Stimulated activated naive B cell treated with anti-CD40 and anti-IgM and Interleukin-4, amounts not matched to agents 10 μg/mL and 1 μg/mL and 100 μg/mL, for 72 hours (primary cell): ENCODE results near the gene TTC29.
"Not testable (repeated sequence)": the region's sequence is repeated elsewhere in the genome, so short reads cannot be mapped to it uniquely, and the experiment has no call there.

Experiments used
- ATAC-seq, 2 donors: fragments of 150-1000 bp; cut with Tn5 transposase; replicated peaks; 2 replicates each; pipeline ENCODE4 v1.10.0; 2021; ENCODE audit warnings: moderate library complexity in 1 of 2
- DNase-seq: peaks from one replicate; pipeline ENCODE4 v3.0.0; 2021
- H3K27ac Mint-ChIP-seq: one replicate; pipeline ENCODE4 v1.8.0; 2022; ENCODE audit warnings: mild to moderate bottlenecking, mixed read lengths
- H3K27me3 Mint-ChIP-seq, 2 donors: one replicate each; pipeline ENCODE4 v1.8.0; 2022; ENCODE audit warnings: mixed read lengths in 2 of 2
- H3K36me3 Mint-ChIP-seq, 2 donors: one replicate each; pipeline ENCODE4 v1.8.0; 2022; ENCODE audit warnings: mixed read lengths in 2 of 2, mild to moderate bottlenecking in 1 of 2
- H3K4me1 Mint-ChIP-seq, 2 donors: one replicate each; pipeline ENCODE4 v1.8.0; 2022; ENCODE audit warnings: mixed read lengths in 2 of 2, mild to moderate bottlenecking in 1 of 2
- H3K4me3 Mint-ChIP-seq, 2 donors: one replicate each; pipeline ENCODE4 v1.8.0; 2022; ENCODE audit warnings: mild to moderate bottlenecking in 2 of 2, mixed read lengths in 2 of 2, moderate library complexity in 1 of 2
- H3K9me3 Mint-ChIP-seq, 2 donors: one replicate each; pipeline ENCODE4 v1.8.0; 2022; ENCODE audit warnings: mixed read lengths in 2 of 2, mild to moderate bottlenecking in 1 of 2

Gene TTC29

DNA sequence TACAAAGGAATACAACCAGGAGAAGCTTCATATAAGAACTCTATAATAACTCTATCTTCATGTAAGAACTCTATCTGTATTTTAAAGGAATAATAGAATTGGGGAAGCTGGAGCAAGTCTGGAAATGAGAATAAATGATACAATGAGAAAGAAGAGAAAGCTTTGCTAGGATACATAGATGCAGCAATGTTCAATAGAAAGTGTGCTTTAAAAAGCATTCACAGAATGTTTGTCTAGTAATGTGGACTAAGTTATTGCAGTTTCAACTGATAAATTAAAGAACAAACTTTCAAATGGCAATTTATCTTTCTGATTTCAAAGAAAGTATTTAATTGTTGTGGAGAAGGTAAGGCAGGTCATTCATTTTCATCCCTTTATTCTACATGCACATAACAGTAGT is 104.9 kb downstream of the TTC29 start:
- no peak overlapping the region for H3K27ac Mint-ChIP-seq
- ATAC-seq, result no peak
- H3K4me1 Mint-ChIP-seq, result no peaks in the 10 kb centered on the region
- no peaks in the 10 kb centered on the region for H3K27me3 Mint-ChIP-seq
- H3K36me3 Mint-ChIP-seq, result no peaks in the 10 kb centered on the region
- no peak for DNase-seq
- no peak overlapping the region for H3K4me3 Mint-ChIP-seq
- H3K9me3 Mint-ChIP-seq, result no peaks in the 10 kb centered on the region

DNA sequence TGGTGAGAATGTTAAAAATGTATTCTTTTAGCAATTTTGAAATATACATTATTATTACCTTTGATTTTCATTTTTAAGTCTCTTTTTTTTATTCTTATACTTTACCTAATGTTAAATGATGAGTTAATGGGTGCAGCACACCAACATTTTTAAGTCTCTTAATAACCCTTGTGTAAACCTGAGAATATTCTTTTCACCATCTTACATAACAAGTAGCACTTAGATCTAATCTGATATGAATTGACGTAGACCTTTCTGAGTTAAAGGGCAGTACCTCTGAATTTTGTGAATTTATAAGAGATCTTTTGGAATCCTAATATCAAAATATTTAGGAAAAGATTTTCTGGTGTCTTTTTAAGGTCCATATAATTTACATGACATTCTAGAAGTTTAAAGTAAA is 110.6 kb downstream of the TTC29 start:
- DNase-seq (no peak), ATAC-seq (no peak)
- no peaks in the 10 kb centered on the region for H3K9me3 Mint-ChIP-seq
- H3K27me3 Mint-ChIP-seq, result peaks cover 0 to 4% of the 10 kb centered on the region in 2 donors
- H3K36me3 Mint-ChIP-seq, result no peaks in the 10 kb centered on the region
- no peak overlapping the region for H3K4me3 Mint-ChIP-seq
- no peak overlapping the region for H3K27ac Mint-ChIP-seq
- no peaks in the 10 kb centered on the region for H3K4me1 Mint-ChIP-seq

GRCh38 chr4:146834263-146835034 is 111.2 kb downstream of the TTC29 start:
- DNase-seq (no peak), ATAC-seq (no peak)
- Mint-ChIP-seq H3K36me3 (no peaks in the 10 kb centered on the region), H3K27me3 (peaks cover 0 to 4% of the 10 kb centered on the region in 2 donors), H3K4me3 (no peak overlapping the region), H3K9me3 (no peaks in the 10 kb centered on the region), H3K4me1 (no peaks in the 10 kb centered on the region), H3K27ac (no peak overlapping the region)

- H3K27ac Mint-ChIP-seq, result no peak overlapping the region
- peaks cover 0 to 4% of the 10 kb centered on the region in 2 donors for H3K27me3 Mint-ChIP-seq
- ATAC-seq (no peak), DNase-seq (no peak)
- no peak overlapping the region for H3K4me3 Mint-ChIP-seq
- H3K36me3 Mint-ChIP-seq, result no peaks in the 10 kb centered on the region
- no peaks in the 10 kb centered on the region for H3K4me1 Mint-ChIP-seq
- peaks cover 0 to 1% of the 10 kb centered on the region in 2 donors for H3K9me3 Mint-ChIP-seq
Observed at GRCh38 chr4:146833530-146833929, 112.1 kb downstream of the TTC29 start.

DNA sequence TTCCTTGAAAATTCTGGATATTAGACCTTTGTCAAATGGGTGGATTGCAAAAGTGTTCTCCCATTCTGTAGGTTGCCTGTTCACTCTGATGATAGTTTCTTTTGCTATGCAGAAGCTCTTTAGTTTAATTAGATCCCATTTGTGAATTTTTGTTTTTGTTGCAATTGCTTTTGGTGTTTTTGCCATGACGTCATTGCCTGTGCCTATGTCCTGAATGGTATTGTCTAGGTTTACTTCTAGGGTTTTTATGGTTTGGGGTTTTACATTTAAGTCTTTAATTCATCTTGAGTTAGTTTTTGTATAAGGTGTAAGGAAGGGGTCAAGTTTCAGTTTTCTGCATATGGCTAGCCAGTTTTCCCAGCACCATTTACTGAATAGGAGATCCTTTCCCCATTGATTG is 122.7 kb downstream of the TTC29 start:
- H3K27ac Mint-ChIP-seq, H3K4me3 Mint-ChIP-seq, DNase-seq, ATAC-seq, H3K36me3 Mint-ChIP-seq, H3K9me3 Mint-ChIP-seq, H3K4me1 Mint-ChIP-seq, H3K27me3 Mint-ChIP-seq: not testable (repeated sequence)

- no peak for ATAC-seq
Observed at GRCh38 chr4:146814750-146815149, 130.9 kb downstream of the TTC29 start.

DNA sequence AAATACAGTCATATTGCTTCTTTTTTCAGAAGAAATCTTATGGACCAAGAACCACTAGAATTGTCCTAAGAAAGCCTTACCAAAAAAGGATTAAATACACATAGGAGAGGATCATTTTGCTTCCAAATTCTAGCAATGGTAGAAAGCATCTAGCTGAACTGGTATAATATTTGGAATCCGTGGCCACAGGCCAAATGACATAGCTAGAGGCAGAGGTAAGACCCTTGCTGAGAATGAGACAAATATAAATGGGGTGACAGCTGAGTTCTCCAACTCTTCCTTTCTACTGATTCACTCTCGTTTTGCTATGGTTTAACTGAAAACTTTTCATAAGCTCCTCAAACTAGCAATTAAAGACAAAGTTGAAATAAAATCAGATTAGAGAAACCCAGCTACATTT is 150.0 kb downstream of the TTC29 start:
- Mint-ChIP-seq H3K4me3 (no peak overlapping the region), H3K9me3 (no peaks in the 10 kb centered on the region), H3K27ac (no peak overlapping the region), H3K4me1 (no peaks in the 10 kb centered on the region), H3K36me3 (no peaks in the 10 kb centered on the region), H3K27me3 (peaks cover 0 to 7% of the 10 kb centered on the region in 2 donors)
- ATAC-seq, result no peak
- DNase-seq, result no peak

More at GRCh38 chr4:146814750-146815149, 130.9 kb downstream of the TTC29 start:
- Mint-ChIP-seq H3K9me3 (peaks cover 3 to 5% of the 10 kb centered on the region in 2 donors), H3K4me3 (no peak overlapping the region), H3K27ac (no peak overlapping the region), H3K36me3 (no peaks in the 10 kb centered on the region), H3K27me3 (peaks cover 4 to 7% of the 10 kb centered on the region in 2 donors), H3K4me1 (no peaks in the 10 kb centered on the region)
- DNase-seq, result no peak

- Mint-ChIP-seq H3K9me3 (no peaks in the 10 kb centered on the region), H3K36me3 (no peaks in the 10 kb centered on the region), H3K27me3 (no peaks in the 10 kb centered on the region), H3K27ac (no peak overlapping the region), H3K4me1 (no peaks in the 10 kb centered on the region), H3K4me3 (no peak overlapping the region)
- DNase-seq, result no peak
- no peak for ATAC-seq
Observed at GRCh38 chr4:146793727-146794126, 151.9 kb downstream of the TTC29 start.

GRCh38 chr4:146791439-146791838 is 154.2 kb downstream of the TTC29 start:
- no peaks in the 10 kb centered on the region for H3K36me3 Mint-ChIP-seq
- ATAC-seq (no peak), DNase-seq (no peak)
- H3K9me3 Mint-ChIP-seq, result no peaks in the 10 kb centered on the region
- no peak overlapping the region for H3K4me3 Mint-ChIP-seq
- no peaks in the 10 kb centered on the region for H3K27me3 Mint-ChIP-seq
- H3K4me1 Mint-ChIP-seq, result no peaks in the 10 kb centered on the region
- no peak overlapping the region for H3K27ac Mint-ChIP-seq

- no peaks in the 10 kb centered on the region for H3K27me3 Mint-ChIP-seq
- H3K9me3 Mint-ChIP-seq, result no peaks in the 10 kb centered on the region
- ATAC-seq (no peak), DNase-seq (no peak)
- no peaks in the 10 kb centered on the region for H3K4me1 Mint-ChIP-seq
- no peaks in the 10 kb centered on the region for H3K36me3 Mint-ChIP-seq
- no peak overlapping the region for H3K27ac Mint-ChIP-seq
- no peak overlapping the region for H3K4me3 Mint-ChIP-seq
Observed at GRCh38 chr4:146790515-146790914, 155.1 kb downstream of the TTC29 start.

DNA sequence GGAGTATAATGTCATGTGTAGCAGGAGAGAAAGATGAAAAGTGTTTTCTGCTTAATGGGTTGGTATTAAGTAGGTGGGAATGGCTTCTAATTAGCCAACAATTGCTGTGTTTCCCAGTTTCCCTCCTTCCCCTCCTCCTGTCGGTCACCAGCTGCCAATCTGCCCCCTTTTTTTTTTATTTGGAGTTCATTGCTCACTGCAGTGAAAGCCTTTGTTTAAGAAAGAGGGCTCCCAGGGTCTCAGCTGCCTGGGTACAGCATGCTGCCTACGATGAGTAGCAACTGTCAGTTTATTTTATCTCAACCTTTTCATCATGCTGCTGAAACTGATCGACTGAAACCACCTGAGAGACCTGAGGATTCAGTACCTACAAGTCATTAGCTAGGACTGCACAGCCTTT is 157.9 kb downstream of the TTC29 start:
- no peaks in the 10 kb centered on the region for H3K9me3 Mint-ChIP-seq
- DNase-seq, result no peak
- no peak overlapping the region for H3K27ac Mint-ChIP-seq
- no peak for ATAC-seq
- no peaks in the 10 kb centered on the region for H3K36me3 Mint-ChIP-seq
- H3K27me3 Mint-ChIP-seq, result no peaks in the 10 kb centered on the region
- H3K4me3 Mint-ChIP-seq, result no peak overlapping the region
- H3K4me1 Mint-ChIP-seq, result no peaks in the 10 kb centered on the region

DNA sequence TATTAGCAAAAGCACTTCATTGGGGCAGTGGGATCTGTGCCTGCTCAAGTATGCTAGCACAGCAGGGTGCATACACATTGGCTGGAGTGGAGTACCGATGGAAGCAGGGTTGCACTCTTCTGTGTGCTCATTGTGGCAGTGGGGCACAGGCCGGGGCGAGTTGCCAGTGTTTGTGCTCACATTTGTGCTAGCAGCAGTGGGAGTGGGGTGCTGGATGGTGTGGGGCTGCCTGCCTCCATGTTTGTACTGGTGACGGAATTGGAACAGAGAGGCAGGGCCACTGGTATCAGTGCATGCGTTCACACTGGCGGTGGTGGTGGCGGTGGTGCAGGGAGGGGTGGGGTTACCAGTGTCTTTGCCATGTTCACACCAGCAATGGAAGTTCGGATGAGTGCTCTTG is 169.0 kb downstream of the TTC29 start:
- no peak for DNase-seq
- Mint-ChIP-seq H3K4me3 (no peak overlapping the region), H3K9me3 (peaks cover 5 to 6% of the 10 kb centered on the region in 2 donors), H3K4me1 (no peaks in the 10 kb centered on the region), H3K27me3 (no peaks in the 10 kb centered on the region), H3K27ac (no peak overlapping the region), H3K36me3 (no peaks in the 10 kb centered on the region)
- no peak for ATAC-seq

DNA sequence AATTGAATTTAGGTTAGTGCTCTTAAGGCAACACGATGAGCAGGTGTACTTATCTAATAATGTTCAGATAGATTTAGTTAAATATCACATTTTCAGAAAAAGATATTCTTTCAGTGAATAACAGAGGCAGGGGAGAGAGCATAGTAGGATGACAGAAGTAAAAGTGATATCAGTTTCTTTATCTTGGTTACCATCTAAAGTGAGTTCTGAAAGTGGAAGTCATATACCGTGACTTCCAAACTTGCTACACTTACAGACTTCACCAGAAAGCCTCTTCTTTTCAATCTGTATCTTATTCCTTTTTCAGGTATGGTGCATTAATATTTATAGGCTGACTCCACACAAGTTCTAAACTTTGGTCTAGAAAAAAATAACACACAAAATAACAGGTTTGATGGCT is 182.1 kb downstream of the TTC29 start:
- H3K27ac Mint-ChIP-seq, result no peak overlapping the region
- no peak for ATAC-seq
- peaks cover 5 to 10% of the 10 kb centered on the region in 2 donors for H3K9me3 Mint-ChIP-seq
- no peaks in the 10 kb centered on the region for H3K27me3 Mint-ChIP-seq
- H3K4me1 Mint-ChIP-seq, result no peaks in the 10 kb centered on the region
- no peak overlapping the region for H3K4me3 Mint-ChIP-seq
- DNase-seq, result no peak
- no peaks in the 10 kb centered on the region for H3K36me3 Mint-ChIP-seq

DNA sequence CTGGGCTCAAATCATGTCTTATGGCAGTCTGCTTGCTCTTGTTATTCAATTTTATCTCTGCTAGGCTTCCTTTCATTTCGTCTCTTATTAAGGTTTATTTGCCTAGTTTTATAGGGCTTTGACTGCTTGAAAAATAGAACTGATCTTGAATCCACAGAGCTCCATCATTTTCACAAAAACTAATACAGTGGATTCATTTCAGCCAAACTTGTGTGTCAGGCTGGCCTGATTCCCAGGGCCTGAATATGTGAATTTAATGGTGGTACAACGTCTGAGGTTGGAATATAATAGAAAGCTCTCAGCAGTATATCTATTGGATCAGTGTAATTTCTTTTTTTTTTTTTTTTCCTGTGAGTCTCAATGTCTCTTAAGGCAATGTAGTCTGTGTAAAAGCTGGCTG is 183.6 kb downstream of the TTC29 start:
- Mint-ChIP-seq H3K9me3 (peaks cover 5 to 14% of the 10 kb centered on the region in 2 donors), H3K4me1 (no peaks in the 10 kb centered on the region), H3K36me3 (no peaks in the 10 kb centered on the region), H3K27ac (no peak overlapping the region), H3K4me3 (no peak overlapping the region), H3K27me3 (no peaks in the 10 kb centered on the region)
- no peak for ATAC-seq
- DNase-seq, result no peak

DNA sequence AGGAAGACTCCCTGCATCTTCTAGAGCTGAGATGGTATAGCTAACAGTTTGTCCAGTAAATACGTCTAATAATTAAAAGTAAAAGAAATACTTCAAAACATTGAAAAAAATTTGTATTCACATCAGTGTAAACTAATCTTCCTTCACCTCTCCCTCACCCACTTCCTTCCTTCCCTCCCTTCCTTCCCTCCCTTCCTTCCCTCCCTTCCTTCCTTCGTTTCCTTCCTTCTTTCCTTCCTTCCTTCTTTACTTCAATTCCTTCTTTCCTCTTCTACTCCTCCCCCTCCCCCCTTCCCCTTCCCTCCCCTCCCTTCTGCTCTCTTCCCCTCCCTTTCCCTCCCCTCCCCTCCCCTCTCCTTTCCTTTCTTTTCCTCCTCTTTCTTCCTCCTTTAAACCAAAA is 203.2 kb downstream of the TTC29 start:
- Mint-ChIP-seq H3K36me3 (no peaks in the 10 kb centered on the region), H3K9me3 (peaks cover 0 to 6% of the 10 kb centered on the region in 2 donors), H3K4me1 (no peaks in the 10 kb centered on the region)

More for the DNA sequence above, 203.2 kb downstream of the TTC29 start:
- ATAC-seq, result no peak
- H3K27ac Mint-ChIP-seq, result no peak overlapping the region
- DNase-seq, result no peak
- H3K4me3 Mint-ChIP-seq, result no peak overlapping the region
- peaks cover 0 to 6% of the 10 kb centered on the region in 2 donors for H3K27me3 Mint-ChIP-seq
